Liver (tissue), 9 donors: ENCODE results near the gene ANKLE1. TPM values are rescaled to one million over a fixed set of nuclear protein-coding genes. Genes with fewer than 3 reads are reported as not detected.

ENCODE experiments used
- DNase-seq: peaks from one replicate; pipeline ENCODE4 v3.0.0-alpha.2; 2017; ENCODE audit warnings: low spot score
- H3K27ac ChIP-seq, 2 donors: one replicate each; pipeline ENCODE4 v1.7.0; 2013; ENCODE audit warnings: inconsistent platforms in 2 of 2, low read length in 2 of 2, control low read depth in 1 of 2, low read depth in 1 of 2, mild to moderate bottlenecking in 1 of 2
- H3K27me3 ChIP-seq, 4 donors: one replicate each; pipeline versions ENCODE4 v1.6.1 to v1.7.0; 2013; ENCODE audit warnings: low read length in 3 of 4, inconsistent platforms in 1 of 4, mild to moderate bottlenecking in 1 of 4, moderate library complexity in 1 of 4; ENCODE audit not compliant: control insufficient read depth in 4 of 4, insufficient read depth in 4 of 4
- H3K36me3 ChIP-seq, 4 donors: one replicate each; pipeline versions ENCODE4 v1.6.1 to v1.7.0; 2013; ENCODE audit warnings: low read length in 3 of 4, mild to moderate bottlenecking in 3 of 4, low read depth in 1 of 4, moderate library complexity in 1 of 4; ENCODE audit not compliant: control insufficient read depth in 4 of 4, insufficient read depth in 3 of 4
- H3K4me1 ChIP-seq, 4 donors: one replicate each; pipeline versions ENCODE4 v1.6.1 to v1.7.0; 2013; ENCODE audit warnings: low read length in 3 of 4, mild to moderate bottlenecking in 3 of 4, moderate library complexity in 1 of 4; ENCODE audit not compliant: control insufficient read depth in 4 of 4, insufficient read depth in 4 of 4
- H3K4me3 ChIP-seq, 3 donors: one replicate each; pipeline versions ENCODE4 v1.6.1 to v1.7.0; 2013; ENCODE audit warnings: low read length in 3 of 3, control low read depth in 1 of 3, low read depth in 1 of 3, mild to moderate bottlenecking in 1 of 3
- H3K9ac ChIP-seq, 2 donors: one replicate each; pipeline ENCODE4 v1.7.0; 2013; ENCODE audit warnings: low read length in 2 of 2, mild to moderate bottlenecking in 2 of 2, moderate library complexity in 2 of 2, control low read depth in 1 of 2, low read depth in 1 of 2
- H3K9me3 ChIP-seq, 4 donors: one replicate each; pipeline versions ENCODE4 v1.6.1 to v1.7.0; 2013; ENCODE audit warnings: low read length in 3 of 4; ENCODE audit not compliant: control insufficient read depth in 4 of 4
- EGR1 ChIP-seq, 2 donors: IDR thresholded peaks; 2 replicates each; pipeline ENCODE4 v1.6.1; 2016 to 2018; ENCODE audit warnings: antibody characterized with exemption in 2 of 2, low read depth in 2 of 2
- FOXA1 ChIP-seq: IDR thresholded peaks from 2 replicates; pipeline ENCODE4 v1.6.1; 2016; ENCODE audit warnings: antibody characterized with exemption
- FOXA2 ChIP-seq: IDR thresholded peaks from 2 replicates; pipeline ENCODE4 v1.6.1; 2016; ENCODE audit warnings: antibody characterized with exemption
- GABPA ChIP-seq, 2 donors: IDR thresholded peaks in 1 of 2; conservative IDR thresholded peaks in 1 of 2; 2 replicates each; pipeline ENCODE4 v1.6.1; 2016; ENCODE audit warnings: antibody characterized with exemption in 2 of 2, mild to moderate bottlenecking in 1 of 2, moderate library complexity in 1 of 2
- HNF4A ChIP-seq, 2 donors: conservative IDR thresholded peaks; 2 replicates each; pipeline ENCODE4 v1.6.1; 2016; ENCODE audit warnings: antibody characterized with exemption in 2 of 2, mild to moderate bottlenecking in 2 of 2
- HNF4G ChIP-seq: IDR thresholded peaks from 2 replicates; pipeline ENCODE4 v1.6.1; 2016; ENCODE audit warnings: antibody characterized with exemption
- JUND ChIP-seq, 2 donors: IDR thresholded peaks; 2 replicates each; pipeline ENCODE4 v1.6.1; 2016; ENCODE audit warnings: antibody characterized with exemption in 2 of 2
- NR2F2 ChIP-seq: IDR thresholded peaks from 2 replicates; pipeline ENCODE4 v1.6.1; 2016; ENCODE audit warnings: antibody characterized with exemption
- RAD21 ChIP-seq, 2 donors: IDR thresholded peaks; 2 replicates each; pipeline ENCODE4 v1.6.1; 2016; ENCODE audit warnings: antibody characterized with exemption in 2 of 2, mild to moderate bottlenecking in 2 of 2
- RXRA ChIP-seq, 2 donors: IDR thresholded peaks; 2 replicates each; pipeline ENCODE4 v1.6.1; 2017 to 2018; ENCODE audit warnings: antibody characterized with exemption in 2 of 2, mild to moderate bottlenecking in 1 of 2
- SP1 ChIP-seq: IDR thresholded peaks from 2 replicates; pipeline ENCODE4 v1.6.1; 2018; ENCODE audit warnings: antibody characterized with exemption, mild to moderate bottlenecking
- TAF1 ChIP-seq: conservative IDR thresholded peaks from 2 replicates; pipeline ENCODE4 v1.6.1; 2016; ENCODE audit warnings: antibody characterized with exemption, mild to moderate bottlenecking
- YY1 ChIP-seq: IDR thresholded peaks from 2 replicates; pipeline ENCODE4 v1.6.1; 2016; ENCODE audit warnings: antibody characterized with exemption, mild to moderate bottlenecking
- WGBS: extraction: QIAGEN DNeasy Blood & Tissue Kit; methylation state at CpG from one replicate; pipeline ENCODE4 v1.1.7; 2013; 5-methylcytosine and 5-hydroxymethylcytosine counted together
- polyA plus RNA-seq, 2 donors: library from polyadenylated mRNA; stranded (reverse) in 1 of 2; unstranded in 1 of 2; fragments of 200-250 nt in 1 of 2; fragments of >200 nt in 1 of 2; fragmentation: Nextera tagmentation in 1 of 2; extraction: Ambion mirVana in 1 of 2; gene quantifications; one replicate each; pipeline versions ENCODE4 v1.2.1 to v1.2.3, GENCODE V29; 2013 to 2015
- total RNA-seq, 2 donors: library from RNA; depleted of rRNA; stranded (reverse); fragments of >200 nt; gene quantifications; one replicate each; pipeline ENCODE4 v1.2.3, GENCODE V29; 2014
- TF ChIP-seq, protein P1 (sequence below): fragments of 150-350 bp; IDR thresholded peaks from 2 replicates; pipeline ENCODE4 v1.5.1; 2017; ENCODE audit warnings: improper control_type of control experiment, low read depth, low read length; ENCODE audit not compliant: missing input control
- TF ChIP-seq, protein P2 (sequence below): IDR thresholded peaks from 2 replicates; pipeline ENCODE4 v1.6.1; 2016; ENCODE audit warnings: antibody characterized with exemption
- TF ChIP-seq, protein P3 (sequence below): IDR thresholded peaks from 2 replicates; pipeline ENCODE4 v1.6.1; 2016; ENCODE audit warnings: antibody characterized with exemption
- TF ChIP-seq, protein P4 (sequence below): IDR thresholded peaks from 2 replicates; pipeline ENCODE4 v1.6.1; 2016; ENCODE audit warnings: antibody characterized with exemption, mild to moderate bottlenecking
- TF ChIP-seq, protein P5 (sequence below): IDR thresholded peaks from 2 replicates; pipeline ENCODE4 v1.6.1; 2016; ENCODE audit warnings: antibody characterized with exemption
- donor health status: healthy.
- donor health status: healthy.
- donor health status: healthy.
- donor health status: healthy.
- donor health status: healthy.

ANKLE1 gene
- total and polyA plus RNA-seq, 4 donors: 0.10 to 43.2 (median 0.29) TPM

DNA sequence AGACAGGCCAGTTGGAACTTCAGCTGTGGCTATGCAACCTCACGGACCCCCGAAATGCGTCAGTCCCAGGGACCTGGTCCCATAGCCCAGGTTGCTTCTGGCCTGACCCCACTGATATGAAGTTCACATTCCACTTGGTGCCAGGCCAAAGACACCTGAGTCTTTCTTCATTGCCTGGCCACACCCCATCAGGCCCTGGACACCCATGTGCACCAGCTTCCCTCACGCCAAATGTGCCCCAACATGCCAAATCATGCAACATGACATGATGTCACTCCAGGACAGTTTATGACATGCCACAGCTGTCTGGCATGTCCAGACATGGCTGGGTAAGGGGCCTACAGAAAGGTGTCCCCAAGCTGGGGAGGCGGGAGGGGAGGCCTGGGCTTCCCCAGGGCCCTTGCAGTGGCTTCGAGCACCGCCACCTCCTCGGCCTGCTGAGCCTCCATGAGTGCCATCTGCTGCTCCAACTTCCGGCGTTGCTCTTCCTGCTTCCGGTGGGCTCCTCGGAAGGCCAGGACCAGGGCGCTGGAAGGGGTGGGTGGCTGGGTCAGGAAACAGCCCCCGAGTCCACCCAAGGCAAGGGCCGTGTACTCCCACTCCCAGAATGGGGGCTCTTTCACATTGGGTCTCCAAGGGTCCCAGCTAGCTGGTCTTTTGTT lies 31.7 kb upstream of the ANKLE1 start:
- no peaks in the 10 kb centered on the region for H3K27me3 ChIP-seq
- no peak for DNase-seq
- no peak overlapping the region for H3K27ac ChIP-seq
- H3K4me1 ChIP-seq: peaks cover 3 to 27% (median 23%) of the 10 kb centered on the region in 4 donors
- no peaks in the 10 kb centered on the region for H3K36me3 ChIP-seq
- no peaks in the 10 kb centered on the region for H3K9me3 ChIP-seq
- no peak overlapping the region for H3K9ac ChIP-seq
- H3K4me3 ChIP-seq: no peak overlapping the region
- TF ChIP-seq, protein P1, sequence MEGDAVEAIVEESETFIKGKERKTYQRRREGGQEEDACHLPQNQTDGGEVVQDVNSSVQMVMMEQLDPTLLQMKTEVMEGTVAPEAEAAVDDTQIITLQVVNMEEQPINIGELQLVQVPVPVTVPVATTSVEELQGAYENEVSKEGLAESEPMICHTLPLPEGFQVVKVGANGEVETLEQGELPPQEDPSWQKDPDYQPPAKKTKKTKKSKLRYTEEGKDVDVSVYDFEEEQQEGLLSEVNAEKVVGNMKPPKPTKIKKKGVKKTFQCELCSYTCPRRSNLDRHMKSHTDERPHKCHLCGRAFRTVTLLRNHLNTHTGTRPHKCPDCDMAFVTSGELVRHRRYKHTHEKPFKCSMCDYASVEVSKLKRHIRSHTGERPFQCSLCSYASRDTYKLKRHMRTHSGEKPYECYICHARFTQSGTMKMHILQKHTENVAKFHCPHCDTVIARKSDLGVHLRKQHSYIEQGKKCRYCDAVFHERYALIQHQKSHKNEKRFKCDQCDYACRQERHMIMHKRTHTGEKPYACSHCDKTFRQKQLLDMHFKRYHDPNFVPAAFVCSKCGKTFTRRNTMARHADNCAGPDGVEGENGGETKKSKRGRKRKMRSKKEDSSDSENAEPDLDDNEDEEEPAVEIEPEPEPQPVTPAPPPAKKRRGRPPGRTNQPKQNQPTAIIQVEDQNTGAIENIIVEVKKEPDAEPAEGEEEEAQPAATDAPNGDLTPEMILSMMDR: no peak
- no peak for TF ChIP-seq TAF1
- TF ChIP-seq, protein P2, sequence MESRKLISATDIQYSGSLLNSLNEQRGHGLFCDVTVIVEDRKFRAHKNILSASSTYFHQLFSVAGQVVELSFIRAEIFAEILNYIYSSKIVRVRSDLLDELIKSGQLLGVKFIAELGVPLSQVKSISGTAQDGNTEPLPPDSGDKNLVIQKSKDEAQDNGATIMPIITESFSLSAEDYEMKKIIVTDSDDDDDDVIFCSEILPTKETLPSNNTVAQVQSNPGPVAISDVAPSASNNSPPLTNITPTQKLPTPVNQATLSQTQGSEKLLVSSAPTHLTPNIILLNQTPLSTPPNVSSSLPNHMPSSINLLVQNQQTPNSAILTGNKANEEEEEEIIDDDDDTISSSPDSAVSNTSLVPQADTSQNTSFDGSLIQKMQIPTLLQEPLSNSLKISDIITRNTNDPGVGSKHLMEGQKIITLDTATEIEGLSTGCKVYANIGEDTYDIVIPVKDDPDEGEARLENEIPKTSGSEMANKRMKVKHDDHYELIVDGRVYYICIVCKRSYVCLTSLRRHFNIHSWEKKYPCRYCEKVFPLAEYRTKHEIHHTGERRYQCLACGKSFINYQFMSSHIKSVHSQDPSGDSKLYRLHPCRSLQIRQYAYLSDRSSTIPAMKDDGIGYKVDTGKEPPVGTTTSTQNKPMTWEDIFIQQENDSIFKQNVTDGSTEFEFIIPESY: no peak
- no peak for TF ChIP-seq RAD21 (IDR thresholded peaks at IDR 0.05)
- TF ChIP-seq FOXA2: no peak
- no peak for TF ChIP-seq GABPA (IDR thresholded peaks at IDR 0.05 in 1 of 2, conservative IDR thresholded peaks at IDR 0.05 in 1 of 2)
- no peak for TF ChIP-seq NR2F2
- TF ChIP-seq JUND (IDR thresholded peaks at IDR 0.05): no peak
- TF ChIP-seq, protein P3, sequence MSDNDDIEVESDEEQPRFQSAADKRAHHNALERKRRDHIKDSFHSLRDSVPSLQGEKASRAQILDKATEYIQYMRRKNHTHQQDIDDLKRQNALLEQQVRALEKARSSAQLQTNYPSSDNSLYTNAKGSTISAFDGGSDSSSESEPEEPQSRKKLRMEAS: no peak
- TF ChIP-seq RXRA (IDR thresholded peaks at IDR 0.05): no peak
- no peak for TF ChIP-seq HNF4A (conservative IDR thresholded peaks at IDR 0.05)
- TF ChIP-seq SP1: no peak
- TF ChIP-seq, protein P4, sequence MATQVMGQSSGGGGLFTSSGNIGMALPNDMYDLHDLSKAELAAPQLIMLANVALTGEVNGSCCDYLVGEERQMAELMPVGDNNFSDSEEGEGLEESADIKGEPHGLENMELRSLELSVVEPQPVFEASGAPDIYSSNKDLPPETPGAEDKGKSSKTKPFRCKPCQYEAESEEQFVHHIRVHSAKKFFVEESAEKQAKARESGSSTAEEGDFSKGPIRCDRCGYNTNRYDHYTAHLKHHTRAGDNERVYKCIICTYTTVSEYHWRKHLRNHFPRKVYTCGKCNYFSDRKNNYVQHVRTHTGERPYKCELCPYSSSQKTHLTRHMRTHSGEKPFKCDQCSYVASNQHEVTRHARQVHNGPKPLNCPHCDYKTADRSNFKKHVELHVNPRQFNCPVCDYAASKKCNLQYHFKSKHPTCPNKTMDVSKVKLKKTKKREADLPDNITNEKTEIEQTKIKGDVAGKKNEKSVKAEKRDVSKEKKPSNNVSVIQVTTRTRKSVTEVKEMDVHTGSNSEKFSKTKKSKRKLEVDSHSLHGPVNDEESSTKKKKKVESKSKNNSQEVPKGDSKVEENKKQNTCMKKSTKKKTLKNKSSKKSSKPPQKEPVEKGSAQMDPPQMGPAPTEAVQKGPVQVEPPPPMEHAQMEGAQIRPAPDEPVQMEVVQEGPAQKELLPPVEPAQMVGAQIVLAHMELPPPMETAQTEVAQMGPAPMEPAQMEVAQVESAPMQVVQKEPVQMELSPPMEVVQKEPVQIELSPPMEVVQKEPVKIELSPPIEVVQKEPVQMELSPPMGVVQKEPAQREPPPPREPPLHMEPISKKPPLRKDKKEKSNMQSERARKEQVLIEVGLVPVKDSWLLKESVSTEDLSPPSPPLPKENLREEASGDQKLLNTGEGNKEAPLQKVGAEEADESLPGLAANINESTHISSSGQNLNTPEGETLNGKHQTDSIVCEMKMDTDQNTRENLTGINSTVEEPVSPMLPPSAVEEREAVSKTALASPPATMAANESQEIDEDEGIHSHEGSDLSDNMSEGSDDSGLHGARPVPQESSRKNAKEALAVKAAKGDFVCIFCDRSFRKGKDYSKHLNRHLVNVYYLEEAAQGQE: no peak
- TF ChIP-seq HNF4G: no peak
- TF ChIP-seq FOXA1: no peak
- no peak for TF ChIP-seq EGR1 (IDR thresholded peaks at IDR 0.05; ENCODE audit: low read depth in 2 of 2)
- TF ChIP-seq, protein P5, sequence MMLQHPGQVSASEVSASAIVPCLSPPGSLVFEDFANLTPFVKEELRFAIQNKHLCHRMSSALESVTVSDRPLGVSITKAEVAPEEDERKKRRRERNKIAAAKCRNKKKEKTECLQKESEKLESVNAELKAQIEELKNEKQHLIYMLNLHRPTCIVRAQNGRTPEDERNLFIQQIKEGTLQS: no peak
- TF ChIP-seq YY1: no peak
- 84% methylated on average over 15 of the region's 15 CpGs for WGBS
